K562 (cell line): ENCODE results near the gene SH3BP5. TPM values are rescaled to one million over a fixed set of nuclear protein-coding genes. Genes with fewer than 3 reads are reported as not detected.

Experiments
- ESRRA ChIP-seq: fragments of 450-650 bp; IDR thresholded peaks from 2 replicates; pipeline ENCODE4 v1.6.1; 2014; ENCODE audit warnings: low read depth, mild to moderate bottlenecking, moderate library complexity, borderline replicate concordance
- GATA2 ChIP-seq: sonication (generic); formaldehyde crosslinking; IDR thresholded peaks from 2 replicates; pipeline ENCODE4 v1.4.0; 2020; ENCODE audit warnings: mild to moderate bottlenecking, missing genetic modification reagents
- HDAC1 ChIP-seq, 2 experiments: fragments of 450-650 bp; IDR thresholded peaks; 2 replicates each; pipeline ENCODE4 v1.6.1; 2016 to 2017; ENCODE audit warnings: inconsistent platforms in 1 of 2, mild to moderate bottlenecking in 1 of 2, moderate library complexity in 1 of 2
- MGA ChIP-seq: fragments of 450-650 bp; IDR thresholded peaks from 2 replicates; pipeline ENCODE4 v1.6.1; 2016; ENCODE audit warnings: mild to moderate bottlenecking, moderate library complexity
- RAD51 ChIP-seq: fragments of 450-650 bp; IDR thresholded peaks from 2 replicates; pipeline ENCODE4 v1.7.1; 2016; ENCODE audit warnings: low read depth, mild to moderate bottlenecking, borderline replicate concordance
- TBL1XR1 ChIP-seq, 2 experiments: IDR thresholded peaks; 2 replicates each; pipeline ENCODE4 v1.6.1; 2012; ENCODE audit warnings: improper control_type of control experiment in 2 of 2, low read length in 2 of 2, mild to moderate bottlenecking in 1 of 2
- ZBTB7A ChIP-seq: IDR thresholded peaks from 2 replicates; pipeline ENCODE4 v1.6.1; 2011; ENCODE audit warnings: low read depth, mild to moderate bottlenecking, low read length, moderate library complexity, borderline replicate concordance; ENCODE audit not compliant: control insufficient read depth
- ZNF277 ChIP-seq: fragments of 250-450 bp; sonication (Bioruptor Pico); IDR thresholded peaks from 2 replicates; pipeline ENCODE4 v1.8.0; 2022; ENCODE audit warnings: inconsistent platforms, mild to moderate bottlenecking, moderate library complexity, borderline replicate concordance
- ZNF583 ChIP-seq: fragments of 250-450 bp; sonication (Bioruptor Pico); IDR thresholded peaks from 2 replicates; pipeline ENCODE4 v1.4.0; 2020
- polyA plus RNA-seq, 8 experiments: library from polyadenylated mRNA; depleted of rRNA in 4 of 8; stranded (reverse) in 5 of 8; unstranded in 3 of 8; fragments of >200 nt; fragmentation: Nextera tagmentation in 2 of 8; fragmentation: Illumina TruSeq in 1 of 8; extraction: Ambion mirVana in 2 of 8; extraction: Trizol in 1 of 8; gene quantifications; 2 replicates each; pipeline versions ENCODE4 v1.2.1 to v1.2.3, GENCODE V29; 2011 to 2014; ENCODE audit warnings: inconsistent platforms in 1 of 8, missing spikeins in 1 of 8
- total RNA-seq, 7 experiments: library from RNA; depleted of rRNA in 6 of 7; stranded (reverse); fragments of >200 nt in 6 of 7; fragmentation: Illumina TruSeq in 2 of 7; extraction: Trizol in 2 of 7; gene quantifications; 2 replicates each; pipeline versions ENCODE4 v1.2.1 to v1.2.3, GENCODE V29; 2011 to 2021; ENCODE audit warnings: low replicate concordance in 1 of 7
- TF ChIP-seq, protein P1 (sequence below): fragments of 250-450 bp; sonication (Bioruptor Pico); IDR thresholded peaks from 2 replicates; pipeline ENCODE4 v1.8.0; 2021; ENCODE audit warnings: moderate library complexity, mild to moderate bottlenecking, inconsistent platforms
- TF ChIP-seq, protein P2 (sequence below): fragments of 450-650 bp; IDR thresholded peaks from 2 replicates; pipeline ENCODE4 v1.6.1; 2016; ENCODE audit warnings: low read depth, mild to moderate bottlenecking, moderate library complexity

SH3BP5 gene
- total and polyA plus RNA-seq, 9 of the 15 experiments (the other 6 are each of a cell fraction or from before 2014, with no cell fraction given): 2.9 to 29.0 (median 14.9) TPM

DNA sequence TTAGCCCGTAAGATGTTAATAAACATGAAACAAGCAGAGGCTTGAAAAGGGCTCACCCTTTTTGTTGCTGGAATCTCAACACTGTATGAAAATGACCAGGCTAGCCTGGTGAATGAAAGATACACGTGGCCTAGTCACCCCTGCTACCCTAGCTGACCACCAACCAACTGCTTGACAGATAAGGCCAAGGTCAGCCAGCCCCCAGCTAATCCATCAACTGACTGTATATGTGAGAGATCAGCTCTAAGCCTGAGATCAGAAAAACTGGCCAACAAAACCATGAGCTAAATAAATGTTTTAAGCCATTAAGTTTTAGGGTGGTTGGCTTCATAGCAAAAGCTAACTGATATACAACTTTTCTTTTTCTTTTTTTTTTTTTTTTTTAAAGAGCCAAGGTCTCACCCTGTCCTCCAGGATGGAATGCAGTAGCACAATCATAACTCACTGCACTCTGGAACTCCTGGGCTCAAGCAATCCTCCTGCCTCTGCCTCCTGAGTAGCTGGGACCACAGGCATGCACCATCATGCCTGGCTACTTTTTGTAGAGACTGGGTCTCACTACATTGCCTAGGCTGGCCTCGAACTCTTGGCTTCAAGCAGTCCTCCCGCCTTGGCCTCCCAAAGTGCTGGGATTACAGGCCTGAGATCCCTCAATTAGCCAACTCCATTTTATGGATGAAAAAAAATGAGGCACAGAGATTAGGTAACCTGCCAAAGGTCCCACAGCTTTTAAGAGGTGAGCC is 34.6 kb downstream of the SH3BP5 start (continued):
- TF ChIP-seq, protein P1, sequence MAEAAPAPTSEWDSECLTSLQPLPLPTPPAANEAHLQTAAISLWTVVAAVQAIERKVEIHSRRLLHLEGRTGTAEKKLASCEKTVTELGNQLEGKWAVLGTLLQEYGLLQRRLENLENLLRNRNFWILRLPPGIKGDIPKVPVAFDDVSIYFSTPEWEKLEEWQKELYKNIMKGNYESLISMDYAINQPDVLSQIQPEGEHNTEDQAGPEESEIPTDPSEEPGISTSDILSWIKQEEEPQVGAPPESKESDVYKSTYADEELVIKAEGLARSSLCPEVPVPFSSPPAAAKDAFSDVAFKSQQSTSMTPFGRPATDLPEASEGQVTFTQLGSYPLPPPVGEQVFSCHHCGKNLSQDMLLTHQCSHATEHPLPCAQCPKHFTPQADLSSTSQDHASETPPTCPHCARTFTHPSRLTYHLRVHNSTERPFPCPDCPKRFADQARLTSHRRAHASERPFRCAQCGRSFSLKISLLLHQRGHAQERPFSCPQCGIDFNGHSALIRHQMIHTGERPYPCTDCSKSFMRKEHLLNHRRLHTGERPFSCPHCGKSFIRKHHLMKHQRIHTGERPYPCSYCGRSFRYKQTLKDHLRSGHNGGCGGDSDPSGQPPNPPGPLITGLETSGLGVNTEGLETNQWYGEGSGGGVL (CRISPR knock-in tag): no peak
- TF ChIP-seq ZNF277 (CRISPR knock-in tag) (no peak), ZBTB7A (peak; percentile 79), TBL1XR1 (IDR thresholded peaks at IDR 0.05; ENCODE audit: low read length in 2 of 2) (peak; percentile 43 to 50; a peak in 2 of 4 replicates), HDAC1 (IDR thresholded peaks at IDR 0.05) (peak in 1 of 2 experiments; percentile 24; a peak in 1 of 4 replicates), ZNF583 (no peak), GATA2 (CRISPR knock-in tag) (0 out of 2 replicates have a peak, but pooled peaks have one; percentile 25), RAD51 (no peak), MGA (peak; percentile 39; the same call in 1 of the 2 replicates), ESRRA (peak; percentile 82)
- TF ChIP-seq, protein P2, sequence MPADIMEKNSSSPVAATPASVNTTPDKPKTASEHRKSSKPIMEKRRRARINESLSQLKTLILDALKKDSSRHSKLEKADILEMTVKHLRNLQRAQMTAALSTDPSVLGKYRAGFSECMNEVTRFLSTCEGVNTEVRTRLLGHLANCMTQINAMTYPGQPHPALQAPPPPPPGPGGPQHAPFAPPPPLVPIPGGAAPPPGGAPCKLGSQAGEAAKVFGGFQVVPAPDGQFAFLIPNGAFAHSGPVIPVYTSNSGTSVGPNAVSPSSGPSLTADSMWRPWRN: no peak
